Measurements from ENCODE around the gene SH3RF1. TPM values are rescaled to one million over a fixed set of nuclear protein-coding genes. Genes with fewer than 3 reads are reported as not detected.

SH3RF1 gene
- total RNA-seq, 1 experiment from 2014 or later = 15.3 TPM

DNA sequence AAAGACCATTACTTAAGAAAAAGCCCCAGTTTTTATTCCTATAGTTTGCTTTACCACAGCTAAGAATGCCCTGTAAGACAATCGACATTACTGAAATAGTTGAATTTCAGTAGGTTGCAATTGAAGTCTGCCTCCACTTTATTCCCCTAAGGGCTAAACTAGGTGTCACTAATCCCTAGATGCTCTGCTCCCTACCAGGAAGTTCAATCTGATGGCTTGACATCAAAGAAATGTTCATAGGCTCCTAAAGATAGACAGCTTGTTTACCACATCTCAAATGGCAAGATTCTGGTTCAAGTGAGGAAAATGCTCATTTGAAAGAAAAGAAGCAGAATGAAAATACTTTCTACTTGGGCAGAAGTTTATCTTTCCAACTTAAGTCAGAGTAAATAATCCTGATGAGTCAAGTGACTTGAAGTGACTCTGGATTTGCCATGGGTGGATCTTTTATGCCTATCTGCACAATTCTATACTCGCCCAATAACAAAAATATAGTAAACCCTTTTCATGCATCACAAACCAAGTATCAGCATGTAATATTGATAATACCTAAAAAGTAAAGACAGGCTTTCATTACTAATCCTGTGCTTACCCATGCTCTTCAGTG is 117.2 kb downstream of the SH3RF1 start:
- no peak overlapping the region for H3K23ac ChIP-seq (ENCODE audit: insufficient read length, low read depth, low read length)
- no peaks in the 10 kb centered on the region; the same call in 1 of the 2 replicates for H3K4me1 ChIP-seq (ENCODE audit: insufficient read depth, low read length)
- H3K9me3 ChIP-seq (ENCODE audit: control insufficient read depth, low read depth, low read length) = no peaks in the 10 kb centered on the region
- no peak overlapping the region for H2BK5ac ChIP-seq (ENCODE audit: insufficient read length, low read length)
- no peaks in the 10 kb centered on the region for H3K27me3 ChIP-seq (ENCODE audit: insufficient read depth, low read length)
- DNase-seq = no peak
- H4K5ac ChIP-seq (ENCODE audit: insufficient read length, low read depth, low read length) = no peak overlapping the region
- H2BK12ac ChIP-seq (ENCODE audit: insufficient read length, low read depth, low read length) = no peak overlapping the region
- no peak overlapping the region for H2BK15ac ChIP-seq (ENCODE audit: low read depth, low read length)
- no peak overlapping the region for H3K56ac ChIP-seq (ENCODE audit: insufficient read length, low read depth, low read length)
- TF ChIP-seq, protein P1, sequence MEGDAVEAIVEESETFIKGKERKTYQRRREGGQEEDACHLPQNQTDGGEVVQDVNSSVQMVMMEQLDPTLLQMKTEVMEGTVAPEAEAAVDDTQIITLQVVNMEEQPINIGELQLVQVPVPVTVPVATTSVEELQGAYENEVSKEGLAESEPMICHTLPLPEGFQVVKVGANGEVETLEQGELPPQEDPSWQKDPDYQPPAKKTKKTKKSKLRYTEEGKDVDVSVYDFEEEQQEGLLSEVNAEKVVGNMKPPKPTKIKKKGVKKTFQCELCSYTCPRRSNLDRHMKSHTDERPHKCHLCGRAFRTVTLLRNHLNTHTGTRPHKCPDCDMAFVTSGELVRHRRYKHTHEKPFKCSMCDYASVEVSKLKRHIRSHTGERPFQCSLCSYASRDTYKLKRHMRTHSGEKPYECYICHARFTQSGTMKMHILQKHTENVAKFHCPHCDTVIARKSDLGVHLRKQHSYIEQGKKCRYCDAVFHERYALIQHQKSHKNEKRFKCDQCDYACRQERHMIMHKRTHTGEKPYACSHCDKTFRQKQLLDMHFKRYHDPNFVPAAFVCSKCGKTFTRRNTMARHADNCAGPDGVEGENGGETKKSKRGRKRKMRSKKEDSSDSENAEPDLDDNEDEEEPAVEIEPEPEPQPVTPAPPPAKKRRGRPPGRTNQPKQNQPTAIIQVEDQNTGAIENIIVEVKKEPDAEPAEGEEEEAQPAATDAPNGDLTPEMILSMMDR (conservative IDR thresholded peaks at IDR 0.05) = no peak
- H3K4me2 ChIP-seq (ENCODE audit: insufficient read depth, insufficient read length, low read length) = no peak overlapping the region
- no peaks in the 10 kb centered on the region for H4K20me1 ChIP-seq (ENCODE audit: control insufficient read depth, insufficient read depth, insufficient read length)
- no peak overlapping the region for H2AFZ ChIP-seq (ENCODE audit: low read length)
- H3K18ac ChIP-seq (ENCODE audit: insufficient read length, low read depth, low read length) = no peak overlapping the region
- H2BK120ac ChIP-seq (ENCODE audit: low read depth, low read length, poor library complexity, severe bottlenecking) = no peak overlapping the region
- H3K27ac ChIP-seq (ENCODE audit: insufficient read length, low read depth, low read length) = no peak overlapping the region
- no peak overlapping the region for H3K4ac ChIP-seq (ENCODE audit: low read depth, low read length)
- H3K27ac Mint-ChIP-seq = no peak overlapping the region; a peak in 1 of 7 replicates
- peaks cover 9 to 12% of the 10 kb centered on the region in 2 experiments for H3K4me1 Mint-ChIP-seq
- no peaks in the 10 kb centered on the region for H3K27me3 Mint-ChIP-seq (ENCODE audit: low read depth)
- no peaks in the 10 kb centered on the region for H3K9me3 Mint-ChIP-seq
- no peaks in the 10 kb centered on the region for H3K23me2 ChIP-seq (ENCODE audit: insufficient read length, low read depth, low read length, poor library complexity, severe bottlenecking)
- H3K4me3 Mint-ChIP-seq = no peak overlapping the region
- no peaks in the 10 kb centered on the region for H3K79me1 ChIP-seq (ENCODE audit: insufficient read depth, low read depth, low read length, poor library complexity, severe bottlenecking)
- H2AK5ac ChIP-seq (ENCODE audit: insufficient read length, low read length) = no peak overlapping the region
- H4K8ac ChIP-seq (replicated peaks; ENCODE audit: insufficient read length, low read depth, low read length) = no peak overlapping the region
- H2BK20ac ChIP-seq (ENCODE audit: low read depth, low read length, poor library complexity, severe bottlenecking) = no peak overlapping the region
- peaks cover 4 to 13% (median 11%) of the 10 kb centered on the region in 3 experiments; a peak in 4 of 7 replicates for H3K36me3 Mint-ChIP-seq (ENCODE audit: insufficient read depth in 1 of 3, low read depth in 3 of 3)
- no peaks in the 10 kb centered on the region for H3K79me2 ChIP-seq (ENCODE audit: insufficient read depth, low read length)
- H3K9ac ChIP-seq (ENCODE audit: extremely low read depth, insufficient read length, low read length) = no peak overlapping the region
- WGBS (ENCODE audit: extremely low coverage, insufficient read length, low lambda C conversion rate) = no CpG with 5 or more reads among the region's 2 CpGs
- H4K91ac ChIP-seq (ENCODE audit: insufficient read length, low read depth, low read length) = no peak overlapping the region
- H3K14ac ChIP-seq (ENCODE audit: insufficient read depth, low read length) = no peak overlapping the region
- H3T11ph ChIP-seq (ENCODE audit: low read length) = no peak overlapping the region

All from H9 (cell line).